Measurements from ENCODE around the gene EPHB6.

The EPHB6 gene

DNA sequence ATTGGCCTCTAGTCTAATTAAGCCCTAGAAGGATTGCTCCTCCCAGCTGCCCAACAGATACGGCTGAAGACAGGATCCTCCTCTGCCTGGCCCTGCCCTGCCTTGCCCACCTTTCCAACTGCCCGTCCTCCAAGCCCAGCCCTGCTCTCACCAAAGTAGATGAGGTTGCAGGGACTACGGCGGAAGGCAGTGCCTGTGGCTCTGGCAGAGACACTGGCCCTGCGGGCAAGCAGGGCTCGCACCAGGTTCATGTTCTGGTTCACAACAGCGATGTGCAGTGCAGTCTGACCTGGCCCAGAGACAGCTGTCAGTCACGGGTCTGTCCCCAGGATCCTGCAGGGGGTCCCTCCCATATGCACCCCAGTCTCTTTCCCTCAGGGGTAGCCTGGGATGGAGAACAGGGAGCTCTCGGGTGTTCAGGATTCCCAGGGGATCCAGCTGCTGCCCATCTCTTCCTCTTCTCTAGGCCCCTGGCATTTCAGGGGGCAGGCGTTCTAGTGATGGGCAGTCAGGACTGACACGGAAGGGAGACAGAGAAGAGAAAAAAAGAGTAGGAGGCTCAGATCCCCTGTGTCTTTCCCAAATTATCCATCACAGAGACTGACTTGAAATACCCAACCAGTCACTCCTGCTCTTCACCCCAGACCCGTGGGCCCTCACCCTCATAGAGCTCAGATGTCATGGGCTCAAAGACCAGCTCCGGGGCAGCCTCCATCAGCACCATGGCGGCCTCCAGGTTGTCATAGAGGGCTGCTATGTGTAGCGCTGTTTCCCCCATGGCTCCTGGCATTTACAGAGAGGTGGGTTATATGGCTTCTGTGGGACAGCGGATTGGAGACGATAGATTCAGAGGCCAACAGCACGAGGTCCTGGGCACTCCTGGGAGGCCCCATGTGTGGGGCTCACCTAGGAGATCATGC lies 22.4 kb downstream of the EPHB6 start:
- TF ChIP-seq, protein P1, sequence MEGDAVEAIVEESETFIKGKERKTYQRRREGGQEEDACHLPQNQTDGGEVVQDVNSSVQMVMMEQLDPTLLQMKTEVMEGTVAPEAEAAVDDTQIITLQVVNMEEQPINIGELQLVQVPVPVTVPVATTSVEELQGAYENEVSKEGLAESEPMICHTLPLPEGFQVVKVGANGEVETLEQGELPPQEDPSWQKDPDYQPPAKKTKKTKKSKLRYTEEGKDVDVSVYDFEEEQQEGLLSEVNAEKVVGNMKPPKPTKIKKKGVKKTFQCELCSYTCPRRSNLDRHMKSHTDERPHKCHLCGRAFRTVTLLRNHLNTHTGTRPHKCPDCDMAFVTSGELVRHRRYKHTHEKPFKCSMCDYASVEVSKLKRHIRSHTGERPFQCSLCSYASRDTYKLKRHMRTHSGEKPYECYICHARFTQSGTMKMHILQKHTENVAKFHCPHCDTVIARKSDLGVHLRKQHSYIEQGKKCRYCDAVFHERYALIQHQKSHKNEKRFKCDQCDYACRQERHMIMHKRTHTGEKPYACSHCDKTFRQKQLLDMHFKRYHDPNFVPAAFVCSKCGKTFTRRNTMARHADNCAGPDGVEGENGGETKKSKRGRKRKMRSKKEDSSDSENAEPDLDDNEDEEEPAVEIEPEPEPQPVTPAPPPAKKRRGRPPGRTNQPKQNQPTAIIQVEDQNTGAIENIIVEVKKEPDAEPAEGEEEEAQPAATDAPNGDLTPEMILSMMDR (conservative IDR thresholded peaks at IDR 0.05; ENCODE audit: low read length) = no peak
- DNase-seq (ENCODE audit: low read depth) = no peak
- no peak overlapping the region for H3K4me3 ChIP-seq (ENCODE audit: low read length)

DNA sequence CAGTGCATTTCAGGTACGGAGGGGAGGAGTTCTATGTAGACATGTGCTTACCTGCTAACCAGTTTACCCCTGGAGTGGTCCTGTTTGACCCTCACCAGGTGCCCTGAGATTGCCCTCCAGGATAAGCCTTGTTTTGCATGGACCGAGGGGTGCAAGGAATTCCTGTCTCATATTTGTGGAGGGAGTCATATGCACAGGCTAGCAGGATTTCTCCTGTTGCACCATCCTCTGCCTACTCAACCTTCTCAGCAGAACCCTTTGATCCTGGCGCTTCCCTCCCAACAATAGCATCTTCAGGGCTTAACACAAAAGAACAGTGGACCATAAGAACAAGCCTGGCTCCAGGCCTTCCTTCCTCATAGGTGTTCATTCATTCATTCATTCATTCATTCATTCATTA lies 23.4 kb downstream of the EPHB6 start:
- no peak for DNase-seq (ENCODE audit: low read depth)
- TF ChIP-seq, protein P1 (conservative IDR thresholded peaks at IDR 0.05; ENCODE audit: low read length) = no peak
- no peak overlapping the region for H3K4me3 ChIP-seq (ENCODE audit: low read length)

DNA sequence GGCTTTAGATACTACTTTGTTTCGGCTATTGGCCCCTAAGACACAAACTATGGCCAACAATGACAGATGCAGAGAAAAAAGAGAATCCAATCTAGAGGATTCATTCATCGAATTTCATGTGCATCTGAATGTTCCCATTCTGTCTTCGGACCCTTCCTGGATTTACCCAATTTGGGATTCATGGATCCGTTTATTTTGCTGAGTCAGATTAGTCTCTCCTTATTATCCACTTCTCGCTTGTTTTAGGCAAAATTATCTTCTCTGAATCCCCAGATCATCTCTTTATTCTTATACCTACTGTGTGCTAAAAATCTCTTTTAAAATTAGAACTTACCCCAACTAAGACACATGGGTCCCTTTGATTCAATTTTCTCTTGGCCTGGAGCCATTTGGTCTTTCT lies 24.2 kb downstream of the EPHB6 start:
- H3K4me3 ChIP-seq (ENCODE audit: low read length) = no peak overlapping the region
- TF ChIP-seq, protein P1 (conservative IDR thresholded peaks at IDR 0.05; ENCODE audit: low read length) = no peak
- no peak for DNase-seq (ENCODE audit: low read depth)

DNA sequence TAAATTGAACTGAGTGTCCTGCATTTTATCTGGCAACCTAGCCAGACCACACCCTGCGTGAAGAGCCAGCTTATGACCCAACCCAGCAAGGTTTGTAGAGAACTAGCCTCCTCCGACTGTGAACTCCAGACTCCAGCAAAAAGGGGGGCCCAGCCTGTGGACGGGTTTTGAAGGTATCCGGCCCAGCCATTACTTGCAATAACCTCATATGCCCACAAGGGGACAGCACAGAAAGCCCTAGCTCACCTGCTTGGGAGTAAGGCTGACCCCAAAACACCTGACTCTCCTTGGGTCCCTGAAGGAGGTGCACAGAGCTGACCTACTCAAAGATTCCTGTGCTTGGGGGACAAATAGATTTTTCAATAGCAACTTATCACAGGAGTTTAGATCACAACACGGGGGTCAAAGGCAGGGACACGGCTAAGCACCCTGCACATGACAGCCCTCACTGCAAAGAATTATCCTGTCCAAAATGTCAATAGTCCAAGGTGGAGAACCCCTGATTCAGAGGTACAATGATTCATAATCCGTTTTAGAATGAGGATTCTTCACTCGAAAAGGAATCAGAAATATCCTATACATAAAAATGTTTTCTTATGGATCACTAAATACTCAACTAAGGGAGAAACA lies 26.1 kb downstream of the EPHB6 start:
- peak; percentile 9 for DNase-seq (ENCODE audit: low read depth)
- TF ChIP-seq, protein P1 (conservative IDR thresholded peaks at IDR 0.05; ENCODE audit: low read length) = peak; percentile 72

DNA sequence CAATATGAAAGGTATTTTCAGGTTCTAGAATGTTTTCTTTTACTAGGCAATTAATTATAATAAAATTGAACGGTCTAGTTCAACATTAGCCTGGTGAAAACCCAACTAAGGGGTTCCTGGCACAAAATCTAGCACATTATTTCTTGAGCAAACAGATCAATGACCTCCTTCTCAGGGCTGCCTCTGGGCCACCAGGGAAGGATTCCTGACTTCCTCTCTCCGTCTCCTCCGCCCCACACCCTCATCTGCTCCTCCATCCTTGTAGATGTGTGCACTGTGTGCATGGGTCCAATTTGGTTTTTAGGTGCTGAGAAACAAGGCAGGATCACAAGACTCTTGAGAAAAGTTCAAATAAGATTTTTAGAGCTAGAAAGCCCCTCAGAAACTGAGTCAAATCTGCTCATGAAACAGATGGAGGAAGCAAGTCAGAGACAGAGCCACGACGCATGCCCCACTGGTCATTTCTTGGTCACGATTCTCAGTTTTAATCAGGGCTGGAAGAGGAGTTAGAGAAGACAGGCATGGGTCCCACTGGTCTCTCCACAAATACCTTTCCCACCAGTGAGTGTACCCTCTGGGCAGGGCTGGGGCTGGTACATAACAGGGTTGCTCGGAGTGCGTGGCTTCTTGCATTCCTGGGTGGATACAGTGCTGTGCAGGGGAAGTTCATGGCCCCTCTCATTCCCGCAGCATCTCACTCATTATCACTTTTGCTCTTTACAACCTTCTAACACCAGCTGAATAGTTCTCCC lies 26.9 kb downstream of the EPHB6 start:
- TF ChIP-seq, protein P1 (conservative IDR thresholded peaks at IDR 0.05; ENCODE audit: low read length) = no peak
- no peak overlapping the region for H3K4me3 ChIP-seq (ENCODE audit: low read length)
- DNase-seq (ENCODE audit: low read depth) = no peak

More for the DNA sequence above, 26.1 kb downstream of the EPHB6 start:
- no peak overlapping the region for H3K4me3 ChIP-seq (ENCODE audit: low read length)

DNA sequence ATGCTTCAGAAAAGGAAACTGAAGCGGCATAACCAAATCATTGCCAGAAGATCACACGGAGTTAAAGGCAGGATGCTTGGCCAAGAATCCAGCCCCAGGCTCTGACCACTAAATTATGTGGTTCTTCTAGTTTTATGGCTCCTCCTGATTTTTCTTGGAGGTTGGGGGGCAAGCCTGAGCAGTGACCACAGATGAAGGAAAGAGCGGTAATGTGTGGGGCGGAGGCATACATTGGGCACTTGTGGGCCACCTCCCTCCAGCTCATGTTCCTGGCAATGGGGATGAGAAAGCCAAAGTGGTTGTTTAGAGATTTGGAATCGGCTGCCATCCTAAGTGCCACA lies 27.4 kb downstream of the EPHB6 start:
- TF ChIP-seq, protein P1 (conservative IDR thresholded peaks at IDR 0.05; ENCODE audit: low read length) = no peak
- no peak for DNase-seq (ENCODE audit: low read depth)
- no peak overlapping the region for H3K4me3 ChIP-seq (ENCODE audit: low read length)
